GM23338 (cell line): ENCODE results near the gene SLC52A3.

Source experiments
- CREB1 ChIP-seq: fragments of 250-450 bp; sonication (Bioruptor Pico); IDR thresholded peaks from 2 replicates; pipeline ENCODE4 v1.5.0; 2020; ENCODE audit warnings: low read depth, mild to moderate bottlenecking, moderate library complexity
- EZH2 ChIP-seq: fragments of 200-600 bp; sonication (generic); IDR thresholded peaks from one replicate; pipeline ENCODE4 v1.8.0; 2017; ENCODE audit warnings: antibody characterized with exemption, mild to moderate bottlenecking, low read depth; ENCODE audit not compliant: unreplicated experiment
- EZH2phosphoT487 ChIP-seq: fragments of 200-600 bp; sonication (generic); IDR thresholded peaks from one replicate; pipeline ENCODE4 v1.8.1; 2018; ENCODE audit warnings: antibody characterized with exemption; ENCODE audit not compliant: unreplicated experiment
- JUNB ChIP-seq: IDR thresholded peaks from one replicate; pipeline ENCODE4 v1.6.1; 2016; ENCODE audit warnings: antibody characterized with exemption; ENCODE audit not compliant: unreplicated experiment
- NANOG ChIP-seq: IDR thresholded peaks from 2 replicates; pipeline ENCODE4 v1.6.1; 2016; ENCODE audit warnings: antibody characterized with exemption, borderline replicate concordance
- POLR2AphosphoS5 ChIP-seq: IDR thresholded peaks from 2 replicates; pipeline ENCODE4 v1.6.1; 2016; ENCODE audit warnings: antibody characterized with exemption, low read depth
- STAT1 ChIP-seq: IDR thresholded peaks from one replicate; pipeline ENCODE4 v1.6.1; 2016; ENCODE audit warnings: antibody characterized with exemption; ENCODE audit not compliant: unreplicated experiment
- ZNF114 ChIP-seq: fragments of 250-450 bp; sonication (Bioruptor Pico); IDR thresholded peaks from 2 replicates; pipeline ENCODE4 v1.5.0; 2020; ENCODE audit warnings: mild to moderate bottlenecking, moderate library complexity
- TF ChIP-seq, protein P1 (sequence below), 2 experiments: fragments of 200-600 bp in 1 of 2; sonication (generic) in 1 of 2; conservative IDR thresholded peaks; 2 replicates each; pipeline versions ENCODE4 v1.5.1 to v1.6.1; 2016 to 2017; ENCODE audit warnings: antibody characterized with exemption in 2 of 2, low read depth in 2 of 2, mild to moderate bottlenecking in 2 of 2, moderate library complexity in 1 of 2
- TF ChIP-seq, protein P2 (sequence below): IDR thresholded peaks from one replicate; pipeline ENCODE4 v1.6.1; 2018; ENCODE audit warnings: antibody characterized with exemption; ENCODE audit not compliant: unreplicated experiment
- TF ChIP-seq, protein P3 (sequence below): IDR thresholded peaks from 2 replicates; pipeline ENCODE4 v1.6.1; 2016; ENCODE audit warnings: antibody characterized with exemption
- TF ChIP-seq, protein P4 (sequence below): fragments of 250-450 bp; sonication (Bioruptor Pico); IDR thresholded peaks from 2 replicates; pipeline ENCODE4 v1.5.0; 2020; ENCODE audit warnings: mild to moderate bottlenecking, moderate library complexity

DNA sequence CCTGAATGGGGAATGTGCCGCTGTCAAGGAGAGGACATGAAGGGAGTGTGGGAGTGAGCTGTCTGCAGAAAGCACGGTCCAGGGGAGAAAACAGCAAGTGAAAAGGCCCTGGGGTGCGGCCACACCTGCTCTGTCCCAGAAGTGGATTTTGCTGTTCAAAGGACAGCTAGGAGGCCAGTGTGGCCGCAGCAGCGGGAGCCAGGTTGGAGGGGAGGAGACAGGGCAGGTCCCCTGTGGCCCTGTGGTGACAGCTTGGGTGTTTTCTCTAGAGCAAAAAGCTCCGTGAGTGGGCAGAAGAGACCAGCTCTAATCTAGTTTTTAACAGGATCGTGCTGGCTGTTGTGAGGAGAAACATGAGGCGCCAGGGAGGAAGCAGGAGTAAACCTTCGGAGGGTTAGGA lies 4.5 kb upstream of the SLC52A3 start:
- TF ChIP-seq, protein P1, sequence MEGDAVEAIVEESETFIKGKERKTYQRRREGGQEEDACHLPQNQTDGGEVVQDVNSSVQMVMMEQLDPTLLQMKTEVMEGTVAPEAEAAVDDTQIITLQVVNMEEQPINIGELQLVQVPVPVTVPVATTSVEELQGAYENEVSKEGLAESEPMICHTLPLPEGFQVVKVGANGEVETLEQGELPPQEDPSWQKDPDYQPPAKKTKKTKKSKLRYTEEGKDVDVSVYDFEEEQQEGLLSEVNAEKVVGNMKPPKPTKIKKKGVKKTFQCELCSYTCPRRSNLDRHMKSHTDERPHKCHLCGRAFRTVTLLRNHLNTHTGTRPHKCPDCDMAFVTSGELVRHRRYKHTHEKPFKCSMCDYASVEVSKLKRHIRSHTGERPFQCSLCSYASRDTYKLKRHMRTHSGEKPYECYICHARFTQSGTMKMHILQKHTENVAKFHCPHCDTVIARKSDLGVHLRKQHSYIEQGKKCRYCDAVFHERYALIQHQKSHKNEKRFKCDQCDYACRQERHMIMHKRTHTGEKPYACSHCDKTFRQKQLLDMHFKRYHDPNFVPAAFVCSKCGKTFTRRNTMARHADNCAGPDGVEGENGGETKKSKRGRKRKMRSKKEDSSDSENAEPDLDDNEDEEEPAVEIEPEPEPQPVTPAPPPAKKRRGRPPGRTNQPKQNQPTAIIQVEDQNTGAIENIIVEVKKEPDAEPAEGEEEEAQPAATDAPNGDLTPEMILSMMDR (conservative IDR thresholded peaks at IDR 0.05; ENCODE audit: low read depth in 2 of 2) = no peak
- TF ChIP-seq EZH2 (no peak), POLR2AphosphoS5 (no peak), EZH2phosphoT487 (no peak), CREB1 (CRISPR knock-in tag) (no peak), JUNB (no peak), NANOG (no peak), ZNF114 (CRISPR knock-in tag) (no peak), STAT1 (no peak)
- TF ChIP-seq, protein P2, sequence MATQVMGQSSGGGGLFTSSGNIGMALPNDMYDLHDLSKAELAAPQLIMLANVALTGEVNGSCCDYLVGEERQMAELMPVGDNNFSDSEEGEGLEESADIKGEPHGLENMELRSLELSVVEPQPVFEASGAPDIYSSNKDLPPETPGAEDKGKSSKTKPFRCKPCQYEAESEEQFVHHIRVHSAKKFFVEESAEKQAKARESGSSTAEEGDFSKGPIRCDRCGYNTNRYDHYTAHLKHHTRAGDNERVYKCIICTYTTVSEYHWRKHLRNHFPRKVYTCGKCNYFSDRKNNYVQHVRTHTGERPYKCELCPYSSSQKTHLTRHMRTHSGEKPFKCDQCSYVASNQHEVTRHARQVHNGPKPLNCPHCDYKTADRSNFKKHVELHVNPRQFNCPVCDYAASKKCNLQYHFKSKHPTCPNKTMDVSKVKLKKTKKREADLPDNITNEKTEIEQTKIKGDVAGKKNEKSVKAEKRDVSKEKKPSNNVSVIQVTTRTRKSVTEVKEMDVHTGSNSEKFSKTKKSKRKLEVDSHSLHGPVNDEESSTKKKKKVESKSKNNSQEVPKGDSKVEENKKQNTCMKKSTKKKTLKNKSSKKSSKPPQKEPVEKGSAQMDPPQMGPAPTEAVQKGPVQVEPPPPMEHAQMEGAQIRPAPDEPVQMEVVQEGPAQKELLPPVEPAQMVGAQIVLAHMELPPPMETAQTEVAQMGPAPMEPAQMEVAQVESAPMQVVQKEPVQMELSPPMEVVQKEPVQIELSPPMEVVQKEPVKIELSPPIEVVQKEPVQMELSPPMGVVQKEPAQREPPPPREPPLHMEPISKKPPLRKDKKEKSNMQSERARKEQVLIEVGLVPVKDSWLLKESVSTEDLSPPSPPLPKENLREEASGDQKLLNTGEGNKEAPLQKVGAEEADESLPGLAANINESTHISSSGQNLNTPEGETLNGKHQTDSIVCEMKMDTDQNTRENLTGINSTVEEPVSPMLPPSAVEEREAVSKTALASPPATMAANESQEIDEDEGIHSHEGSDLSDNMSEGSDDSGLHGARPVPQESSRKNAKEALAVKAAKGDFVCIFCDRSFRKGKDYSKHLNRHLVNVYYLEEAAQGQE = no peak
- TF ChIP-seq, protein P3, sequence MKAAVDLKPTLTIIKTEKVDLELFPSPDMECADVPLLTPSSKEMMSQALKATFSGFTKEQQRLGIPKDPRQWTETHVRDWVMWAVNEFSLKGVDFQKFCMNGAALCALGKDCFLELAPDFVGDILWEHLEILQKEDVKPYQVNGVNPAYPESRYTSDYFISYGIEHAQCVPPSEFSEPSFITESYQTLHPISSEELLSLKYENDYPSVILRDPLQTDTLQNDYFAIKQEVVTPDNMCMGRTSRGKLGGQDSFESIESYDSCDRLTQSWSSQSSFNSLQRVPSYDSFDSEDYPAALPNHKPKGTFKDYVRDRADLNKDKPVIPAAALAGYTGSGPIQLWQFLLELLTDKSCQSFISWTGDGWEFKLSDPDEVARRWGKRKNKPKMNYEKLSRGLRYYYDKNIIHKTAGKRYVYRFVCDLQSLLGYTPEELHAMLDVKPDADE = no peak
- TF ChIP-seq, protein P4, sequence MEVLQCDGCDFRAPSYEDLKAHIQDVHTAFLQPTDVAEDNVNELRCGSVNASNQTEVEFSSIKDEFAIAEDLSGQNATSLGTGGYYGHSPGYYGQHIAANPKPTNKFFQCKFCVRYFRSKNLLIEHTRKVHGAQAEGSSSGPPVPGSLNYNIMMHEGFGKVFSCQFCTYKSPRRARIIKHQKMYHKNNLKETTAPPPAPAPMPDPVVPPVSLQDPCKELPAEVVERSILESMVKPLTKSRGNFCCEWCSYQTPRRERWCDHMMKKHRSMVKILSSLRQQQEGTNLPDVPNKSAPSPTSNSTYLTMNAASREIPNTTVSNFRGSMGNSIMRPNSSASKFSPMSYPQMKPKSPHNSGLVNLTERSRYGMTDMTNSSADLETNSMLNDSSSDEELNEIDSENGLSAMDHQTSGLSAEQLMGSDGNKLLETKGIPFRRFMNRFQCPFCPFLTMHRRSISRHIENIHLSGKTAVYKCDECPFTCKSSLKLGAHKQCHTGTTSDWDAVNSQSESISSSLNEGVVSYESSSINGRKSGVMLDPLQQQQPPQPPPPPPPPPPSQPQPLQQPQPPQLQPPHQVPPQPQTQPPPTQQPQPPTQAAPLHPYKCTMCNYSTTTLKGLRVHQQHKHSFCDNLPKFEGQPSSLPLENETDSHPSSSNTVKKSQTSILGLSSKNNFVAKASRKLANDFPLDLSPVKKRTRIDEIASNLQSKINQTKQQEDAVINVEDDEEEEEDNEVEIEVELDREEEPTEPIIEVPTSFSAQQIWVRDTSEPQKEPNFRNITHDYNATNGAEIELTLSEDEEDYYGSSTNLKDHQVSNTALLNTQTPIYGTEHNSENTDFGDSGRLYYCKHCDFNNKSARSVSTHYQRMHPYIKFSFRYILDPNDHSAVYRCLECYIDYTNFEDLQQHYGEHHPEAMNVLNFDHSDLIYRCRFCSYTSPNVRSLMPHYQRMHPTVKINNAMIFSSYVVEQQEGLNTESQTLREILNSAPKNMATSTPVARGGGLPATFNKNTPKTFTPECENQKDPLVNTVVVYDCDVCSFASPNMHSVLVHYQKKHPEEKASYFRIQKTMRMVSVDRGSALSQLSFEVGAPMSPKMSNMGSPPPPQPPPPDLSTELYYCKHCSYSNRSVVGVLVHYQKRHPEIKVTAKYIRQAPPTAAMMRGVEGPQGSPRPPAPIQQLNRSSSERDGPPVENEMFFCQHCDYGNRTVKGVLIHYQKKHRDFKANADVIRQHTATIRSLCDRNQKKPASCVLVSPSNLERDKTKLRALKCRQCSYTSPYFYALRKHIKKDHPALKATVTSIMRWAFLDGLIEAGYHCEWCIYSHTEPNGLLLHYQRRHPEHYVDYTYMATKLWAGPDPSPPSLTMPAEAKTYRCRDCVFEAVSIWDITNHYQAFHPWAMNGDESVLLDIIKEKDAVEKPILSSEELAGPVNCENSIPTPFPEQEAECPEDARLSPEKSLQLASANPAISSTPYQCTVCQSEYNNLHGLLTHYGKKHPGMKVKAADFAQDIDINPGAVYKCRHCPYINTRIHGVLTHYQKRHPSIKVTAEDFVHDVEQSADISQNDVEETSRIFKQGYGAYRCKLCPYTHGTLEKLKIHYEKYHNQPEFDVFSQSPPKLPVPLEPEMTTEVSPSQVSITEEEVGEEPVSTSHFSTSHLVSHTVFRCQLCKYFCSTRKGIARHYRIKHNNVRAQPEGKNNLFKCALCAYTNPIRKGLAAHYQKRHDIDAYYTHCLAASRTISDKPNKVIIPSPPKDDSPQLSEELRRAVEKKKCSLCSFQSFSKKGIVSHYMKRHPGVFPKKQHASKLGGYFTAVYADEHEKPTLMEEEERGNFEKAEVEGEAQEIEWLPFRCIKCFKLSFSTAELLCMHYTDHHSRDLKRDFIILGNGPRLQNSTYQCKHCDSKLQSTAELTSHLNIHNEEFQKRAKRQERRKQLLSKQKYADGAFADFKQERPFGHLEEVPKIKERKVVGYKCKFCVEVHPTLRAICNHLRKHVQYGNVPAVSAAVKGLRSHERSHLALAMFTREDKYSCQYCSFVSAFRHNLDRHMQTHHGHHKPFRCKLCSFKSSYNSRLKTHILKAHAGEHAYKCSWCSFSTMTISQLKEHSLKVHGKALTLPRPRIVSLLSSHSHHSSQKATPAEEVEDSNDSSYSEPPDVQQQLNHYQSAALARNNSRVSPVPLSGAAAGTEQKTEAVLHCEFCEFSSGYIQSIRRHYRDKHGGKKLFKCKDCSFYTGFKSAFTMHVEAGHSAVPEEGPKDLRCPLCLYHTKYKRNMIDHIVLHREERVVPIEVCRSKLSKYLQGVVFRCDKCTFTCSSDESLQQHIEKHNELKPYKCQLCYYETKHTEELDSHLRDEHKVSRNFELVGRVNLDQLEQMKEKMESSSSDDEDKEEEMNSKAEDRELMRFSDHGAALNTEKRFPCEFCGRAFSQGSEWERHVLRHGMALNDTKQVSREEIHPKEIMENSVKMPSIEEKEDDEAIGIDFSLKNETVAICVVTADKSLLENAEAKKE = no peak
